ENCODE results near the gene B3GNT9. TPM values are rescaled to one million over a fixed set of nuclear protein-coding genes. Genes with fewer than 3 reads are reported as not detected.
A peak's percentile ranks its signal among the peaks of the same experiment; 100 is the strongest.

Gene B3GNT9
- total RNA-seq, 3 donors from 2014 or later = 7.8 to 13.3 (median 11.1) TPM

- H3K27me3 ChIP-seq = no peaks in the 10 kb centered on the region
- peak within 1 kb of the TSS; percentile 52 to 82 for H3K27ac ChIP-seq
- DNase-seq (ENCODE audit: low spot score in 2 of 2) = no peak
- peaks cover 10 to 16% of the 10 kb centered on the region in 2 donors for H3K4me1 ChIP-seq
- intact Hi-C loops (cut with DNase I; ENCODE audit: low total_unique reads) = no loop called here
- H3K4me3 ChIP-seq = peak within 1 kb of the TSS; percentile 42 to 70 (median 52)
- no peaks in the 10 kb centered on the region for H3K36me3 ChIP-seq
- H3K9me3 ChIP-seq = no peaks in the 10 kb centered on the region
- TF ChIP-seq CTCF (IDR thresholded peaks at IDR 0.05) = no peak
- no peak for TF ChIP-seq POLR2AphosphoS5 (IDR thresholded peaks at IDR 0.05)
Observed at GRCh38 chr16:67164599-67165061, 13.8 kb upstream of the B3GNT9 start, which contains the start of gene HSF4. Gene HSF4, plus strand, starts transcription at chr16:67164745. Its CDS starts 67 bp downstream, at chr16:67164812.

GRCh38 chr16:67163999-67164558, 13.3 kb upstream of the B3GNT9 start:
- peak overlapping the region; percentile 52 to 82 for H3K27ac ChIP-seq
- no peak for TF ChIP-seq POLR2AphosphoS5 (IDR thresholded peaks at IDR 0.05)
- no peak for TF ChIP-seq CTCF (IDR thresholded peaks at IDR 0.05)
- intact Hi-C loops (cut with DNase I; ENCODE audit: low total_unique reads) = no loop called here
- H3K27me3 ChIP-seq = no peaks in the 10 kb centered on the region
- H3K4me1 ChIP-seq = peaks cover 10 to 11% of the 10 kb centered on the region in 2 donors
- H3K36me3 ChIP-seq = no peaks in the 10 kb centered on the region
- H3K9me3 ChIP-seq = no peaks in the 10 kb centered on the region
- DNase-seq (ENCODE audit: low spot score in 2 of 2) = no peak
- H3K4me3 ChIP-seq = peak overlapping the region; percentile 42 to 70 (median 52)

- Histone ChIP-seq H3K4me1 (peaks cover 10 to 11% of the 10 kb centered on the region in 2 donors), H3K9me3 (no peaks in the 10 kb centered on the region), H3K27ac (peak overlapping the region; percentile 52 to 82), H3K4me3 (peak overlapping the region; percentile 42 to 70 (median 52)), H3K36me3 (no peaks in the 10 kb centered on the region), H3K27me3 (no peaks in the 10 kb centered on the region)
- DNase-seq (ENCODE audit: low spot score in 2 of 2) = no peak
- intact Hi-C loops (cut with DNase I; ENCODE audit: low total_unique reads) = no loop called here
- TF ChIP-seq POLR2A (IDR thresholded peaks at IDR 0.05) (no peak), POLR2AphosphoS5 (IDR thresholded peaks at IDR 0.05) (peak in 1 of 3 donors; percentile 20), CTCF (IDR thresholded peaks at IDR 0.05) (no peak)
Observed at GRCh38 chr16:67163164-67163998, 12.6 kb upstream of the B3GNT9 start.

- H3K36me3 ChIP-seq = no peaks in the 10 kb centered on the region
- no peaks in the 10 kb centered on the region for H3K9me3 ChIP-seq
- no peaks in the 10 kb centered on the region for H3K27me3 ChIP-seq
- peak overlapping the region; percentile 42 to 70 (median 52) for H3K4me3 ChIP-seq
- peaks cover 10 to 11% of the 10 kb centered on the region in 2 donors for H3K4me1 ChIP-seq
- no peak for DNase-seq (ENCODE audit: low spot score in 2 of 2)
- intact Hi-C loops (cut with DNase I; ENCODE audit: low total_unique reads) = no loop called here
- H3K27ac ChIP-seq = peak overlapping the region in 1 of 2 donors; percentile 19
- TF ChIP-seq POLR2A (IDR thresholded peaks at IDR 0.05) = no peak
- TF ChIP-seq CTCF (IDR thresholded peaks at IDR 0.05) = no peak
- TF ChIP-seq POLR2AphosphoS5 (IDR thresholded peaks at IDR 0.05) = no peak
Observed at GRCh38 chr16:67162506-67163163, 11.8 kb upstream of the B3GNT9 start.

Measured in breast epithelium (tissue), 4 donors.